HEK293 (cell line): ENCODE results near the gene RASGEF1B.

Experiments
- CTCF ChIA-PET: fragments of 350-600 bp; formaldehyde crosslinking; extraction: SDS; loops from one replicate; lab custom pipeline; 2021; ENCODE audit warnings: antibody characterized with exemption; lab: Yijun Ruan, JAX
- POLR2A ChIA-PET: fragments of 300-600 bp; formaldehyde crosslinking; extraction: SDS; loops from one replicate; lab custom pipeline; 2020; ENCODE audit warnings: antibody characterized with exemption, inconsistent platforms; lab: Yijun Ruan, JAX
- H3K27ac ChIP-seq: fragments of 200-500 bp; sonication (Bioruptor generic); 2 replicates; pipeline ENCODE4 v1.5.1; 2014; ENCODE audit warnings: low read depth, low read length, control low read depth, inconsistent platforms; ENCODE audit errors: extremely low read depth
- H3K36me3 ChIP-seq, 2 experiments: fragments of 200-500 bp in 1 of 2; sonication (Bioruptor generic) in 1 of 2; 1 replicate in 1 of 2; 2 replicates in 1 of 2; pipeline ENCODE4 v1.5.1; 2014 to 2017; ENCODE audit warnings: inconsistent platforms in 2 of 2, low read length in 2 of 2; ENCODE audit not compliant: control insufficient read depth in 2 of 2, insufficient read depth in 1 of 2
- H3K4me1 ChIP-seq: fragments of 200-500 bp; sonication (Bioruptor generic); 2 replicates; pipeline ENCODE4 v1.5.1; 2014; ENCODE audit warnings: mild to moderate bottlenecking, low read length, inconsistent platforms; ENCODE audit not compliant: control insufficient read depth, insufficient read depth
- H3K4me3 ChIP-seq: 2 replicates; pipeline ENCODE4 v1.5.1; 2011; ENCODE audit warnings: low read depth, mild to moderate bottlenecking, control low read depth, low read length, moderate library complexity
- H3K9me3 ChIP-seq: fragments of 200-500 bp; sonication (Bioruptor generic); 2 replicates; pipeline ENCODE4 v1.5.1; 2014; ENCODE audit warnings: low read depth, low read length, inconsistent platforms; ENCODE audit not compliant: control insufficient read depth, insufficient read depth
- BCL11A ChIP-seq: fragments of 450-650 bp; formaldehyde crosslinking; IDR thresholded peaks from 2 replicates; pipeline ENCODE4 v1.5.1; 2016; ENCODE audit warnings: low read depth, missing biosample characterization, missing genetic modification characterization
- HOXD13 ChIP-seq: sonication (generic); formaldehyde crosslinking; IDR thresholded peaks from 2 replicates; pipeline ENCODE4 v1.8.0; 2022; ENCODE audit warnings: missing genetic modification reagents, borderline replicate concordance
- IKZF3 ChIP-seq: fragments of 450-650 bp; IDR thresholded peaks from 2 replicates; pipeline ENCODE4 v1.5.0; 2018; ENCODE audit warnings: missing biosample characterization, mild to moderate bottlenecking, missing genetic modification characterization, moderate library complexity
- OSR2 ChIP-seq: fragments of 450-650 bp; formaldehyde crosslinking; IDR thresholded peaks from 2 replicates; pipeline ENCODE4 v1.5.1; 2016; ENCODE audit warnings: missing biosample characterization, missing genetic modification characterization
- SP2 ChIP-seq: fragments of 450-650 bp; formaldehyde crosslinking; IDR thresholded peaks from 2 replicates; pipeline ENCODE4 v1.5.1; 2016; ENCODE audit warnings: missing biosample characterization, missing genetic modification characterization
- TRIM28 ChIP-seq: IDR thresholded peaks from 2 replicates; pipeline ENCODE4 v1.6.1; 2011; ENCODE audit warnings: low read length, control low read depth, borderline replicate concordance
- YY1 ChIP-seq: fragments of 450-650 bp; formaldehyde crosslinking; IDR thresholded peaks from 2 replicates; pipeline ENCODE4 v1.5.1; 2018; ENCODE audit warnings: missing biosample characterization, missing genetic modification characterization
- ZNF501 ChIP-seq: fragments of 450-650 bp; formaldehyde crosslinking; IDR thresholded peaks from 2 replicates; pipeline ENCODE4 v1.5.1; 2016; ENCODE audit warnings: missing biosample characterization, missing genetic modification characterization
- ZNF529 ChIP-seq: fragments of 450-650 bp; formaldehyde crosslinking; IDR thresholded peaks from 2 replicates; pipeline ENCODE4 v1.5.1; 2017; ENCODE audit warnings: missing genetic modification characterization, missing biosample characterization; ENCODE audit not compliant: insufficient replicate concordance
- ZNF544 ChIP-seq: fragments of 450-650 bp; formaldehyde crosslinking; IDR thresholded peaks from 2 replicates; pipeline ENCODE4 v1.5.0; 2017; ENCODE audit warnings: missing biosample characterization, missing genetic modification characterization
- ZNF555 ChIP-seq: fragments of 450-650 bp; formaldehyde crosslinking; conservative IDR thresholded peaks from 2 replicates; pipeline ENCODE4 v1.5.1; 2017; ENCODE audit warnings: missing biosample characterization, mild to moderate bottlenecking, missing genetic modification characterization, inconsistent platforms
- ZNF561 ChIP-seq: fragments of 450-650 bp; IDR thresholded peaks from 2 replicates; pipeline ENCODE4 v1.5.1; 2018; ENCODE audit warnings: missing biosample characterization, missing genetic modification characterization, borderline replicate concordance
- ZNF629 ChIP-seq: fragments of 450-650 bp; formaldehyde crosslinking; IDR thresholded peaks from 2 replicates; pipeline ENCODE4 v1.5.1; 2017; ENCODE audit warnings: missing biosample characterization, missing genetic modification characterization
- ZNF658 ChIP-seq: fragments of 450-650 bp; formaldehyde crosslinking; IDR thresholded peaks from 2 replicates; pipeline ENCODE4; 2016; ENCODE audit warnings: missing biosample characterization, missing genetic modification characterization
- ZNF664 ChIP-seq: fragments of 450-650 bp; formaldehyde crosslinking; IDR thresholded peaks from 2 replicates; pipeline ENCODE4 v1.5.1; 2016; ENCODE audit warnings: missing biosample characterization, missing genetic modification characterization
- ZNF747 ChIP-seq: fragments of 450-650 bp; formaldehyde crosslinking; IDR thresholded peaks from 2 replicates; pipeline ENCODE4 v1.5.1; 2016; ENCODE audit warnings: missing biosample characterization, missing genetic modification characterization
- ZSCAN16 ChIP-seq: fragments of 450-650 bp; formaldehyde crosslinking; IDR thresholded peaks from 2 replicates; pipeline ENCODE4 v1.5.1; 2016; ENCODE audit warnings: missing biosample characterization, missing genetic modification characterization
- TF ChIP-seq, protein P1 (sequence below): fragments of 450-650 bp; formaldehyde crosslinking; IDR thresholded peaks from 2 replicates; pipeline ENCODE4 v1.5.1; 2017; ENCODE audit warnings: missing biosample characterization, missing genetic modification characterization
- TF ChIP-seq, protein P2 (sequence below): fragments of 450-650 bp; formaldehyde crosslinking; IDR thresholded peaks from 2 replicates; pipeline ENCODE4 v1.5.1; 2017; ENCODE audit warnings: missing biosample characterization, missing genetic modification characterization
- TF ChIP-seq, protein P3 (sequence below): fragments of 450-650 bp; formaldehyde crosslinking; IDR thresholded peaks from 2 replicates; pipeline ENCODE4 v1.5.1; 2016; ENCODE audit warnings: missing biosample characterization, missing genetic modification characterization

RASGEF1B gene

GRCh38 chr4:81455897-81456296 lies 15.8 kb downstream of the RASGEF1B start (continued):
- TF ChIP-seq, protein P1, sequence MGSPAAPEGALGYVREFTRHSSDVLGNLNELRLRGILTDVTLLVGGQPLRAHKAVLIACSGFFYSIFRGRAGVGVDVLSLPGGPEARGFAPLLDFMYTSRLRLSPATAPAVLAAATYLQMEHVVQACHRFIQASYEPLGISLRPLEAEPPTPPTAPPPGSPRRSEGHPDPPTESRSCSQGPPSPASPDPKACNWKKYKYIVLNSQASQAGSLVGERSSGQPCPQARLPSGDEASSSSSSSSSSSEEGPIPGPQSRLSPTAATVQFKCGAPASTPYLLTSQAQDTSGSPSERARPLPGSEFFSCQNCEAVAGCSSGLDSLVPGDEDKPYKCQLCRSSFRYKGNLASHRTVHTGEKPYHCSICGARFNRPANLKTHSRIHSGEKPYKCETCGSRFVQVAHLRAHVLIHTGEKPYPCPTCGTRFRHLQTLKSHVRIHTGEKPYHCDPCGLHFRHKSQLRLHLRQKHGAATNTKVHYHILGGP = no peak
- TF ChIP-seq ZNF555 (tag by site-specific recombination) (no peak), IKZF3 (no peak), HOXD13 (CRISPR knock-in tag) (no peak)

DNA sequence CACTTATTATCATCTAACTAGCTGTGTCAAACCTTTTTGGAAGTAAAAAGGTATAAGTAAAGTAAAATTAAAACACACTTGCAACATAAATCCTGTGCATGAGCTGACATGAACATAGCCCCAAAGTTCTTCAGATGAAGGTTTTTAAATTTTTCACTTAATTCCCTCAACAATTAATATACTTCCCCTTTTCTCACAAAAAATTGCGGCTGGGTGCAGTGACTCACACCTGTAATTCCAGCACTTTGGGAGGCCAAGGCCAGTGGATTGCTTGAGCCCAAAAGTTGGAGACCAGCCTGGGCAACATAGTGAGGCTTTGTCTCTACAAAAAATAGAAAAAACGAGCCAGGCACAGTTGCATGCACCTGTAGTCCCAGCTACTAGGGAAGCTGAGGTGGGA lies 16.8 kb downstream of the RASGEF1B start:
- POLR2A ChIA-PET = no interaction called here

GRCh38 chr4:81454499-81454898 lies 17.2 kb downstream of the RASGEF1B start:
- H3K27ac ChIP-seq = no peak overlapping the region
- no peaks in the 10 kb centered on the region for H3K9me3 ChIP-seq
- H3K36me3 ChIP-seq = peaks cover 8 to 78% of the 10 kb centered on the region in 2 experiments
- ChIA-PET CTCF (interaction anchor here (1.5 kb wide), 1 partner anchor 48 kb away, joined by 3 read pairs; no protein-coding TSS in a partner anchor), POLR2A (no interaction called here)
- H3K4me1 ChIP-seq = no peaks in the 10 kb centered on the region
- TF ChIP-seq OSR2 (tag by site-specific recombination) (no peak), ZNF747 (tag by site-specific recombination) (no peak), ZSCAN16 (no peak), ZNF629 (tag by site-specific recombination) (peak; percentile 55; the same call in 1 of the 2 replicates)
- TF ChIP-seq, protein P2, sequence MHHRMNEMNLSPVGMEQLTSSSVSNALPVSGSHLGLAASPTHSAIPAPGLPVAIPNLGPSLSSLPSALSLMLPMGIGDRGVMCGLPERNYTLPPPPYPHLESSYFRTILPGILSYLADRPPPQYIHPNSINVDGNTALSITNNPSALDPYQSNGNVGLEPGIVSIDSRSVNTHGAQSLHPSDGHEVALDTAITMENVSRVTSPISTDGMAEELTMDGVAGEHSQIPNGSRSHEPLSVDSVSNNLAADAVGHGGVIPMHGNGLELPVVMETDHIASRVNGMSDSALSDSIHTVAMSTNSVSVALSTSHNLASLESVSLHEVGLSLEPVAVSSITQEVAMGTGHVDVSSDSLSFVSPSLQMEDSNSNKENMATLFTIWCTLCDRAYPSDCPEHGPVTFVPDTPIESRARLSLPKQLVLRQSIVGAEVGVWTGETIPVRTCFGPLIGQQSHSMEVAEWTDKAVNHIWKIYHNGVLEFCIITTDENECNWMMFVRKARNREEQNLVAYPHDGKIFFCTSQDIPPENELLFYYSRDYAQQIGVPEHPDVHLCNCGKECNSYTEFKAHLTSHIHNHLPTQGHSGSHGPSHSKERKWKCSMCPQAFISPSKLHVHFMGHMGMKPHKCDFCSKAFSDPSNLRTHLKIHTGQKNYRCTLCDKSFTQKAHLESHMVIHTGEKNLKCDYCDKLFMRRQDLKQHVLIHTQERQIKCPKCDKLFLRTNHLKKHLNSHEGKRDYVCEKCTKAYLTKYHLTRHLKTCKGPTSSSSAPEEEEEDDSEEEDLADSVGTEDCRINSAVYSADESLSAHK (tag by site-specific recombination) = no peak
- H3K4me3 ChIP-seq = no peak overlapping the region

More for the DNA sequence above, 16.8 kb downstream of the RASGEF1B start:
- Histone ChIP-seq H3K9me3 (no peaks in the 10 kb centered on the region), H3K36me3 (peaks cover 8 to 77% of the 10 kb centered on the region in 2 experiments), H3K4me1 (no peaks in the 10 kb centered on the region), H3K27ac (no peak overlapping the region), H3K4me3 (no peak overlapping the region)
- CTCF ChIA-PET = interaction anchor here (1.5 kb wide), 1 partner anchor 48 kb away, joined by 3 read pairs; no protein-coding TSS in a partner anchor
- TF ChIP-seq ZNF664 (no peak), SP2 (tag by site-specific recombination) (no peak), BCL11A (no peak), ZNF501 (tag by site-specific recombination) (no peak), YY1 (tag by site-specific recombination) (no peak), ZNF561 (no peak), ZNF658 (tag by site-specific recombination) (no peak), TRIM28 (no peak)

DNA sequence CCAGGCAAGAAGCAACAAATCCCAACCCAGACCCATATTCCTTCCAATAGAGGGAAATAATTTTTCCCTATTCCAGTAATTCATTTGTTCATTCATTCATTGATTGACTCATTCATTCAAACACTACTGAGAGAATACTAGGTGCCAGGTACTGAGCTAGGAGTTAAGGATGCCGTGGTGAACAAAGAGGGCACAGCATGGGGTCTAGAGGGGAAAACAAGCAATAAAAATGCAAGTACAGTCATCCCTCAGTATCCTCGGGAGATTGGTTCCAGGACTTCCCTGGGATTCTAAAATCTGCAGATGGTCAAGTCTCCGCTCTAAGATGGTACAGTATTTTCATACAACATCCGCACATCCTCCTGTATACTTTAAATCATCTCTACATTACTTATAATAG lies 18.7 kb downstream of the RASGEF1B start:
- H3K4me1 ChIP-seq = no peaks in the 10 kb centered on the region
- ChIA-PET POLR2A (no interaction called here), CTCF (interaction anchor here (0.7 kb wide), 1 partner anchor 18 kb away, joined by 3 read pairs; no protein-coding TSS in a partner anchor)
- H3K36me3 ChIP-seq = peaks cover 8 to 78% of the 10 kb centered on the region in 2 experiments
- H3K4me3 ChIP-seq = no peak overlapping the region
- H3K27ac ChIP-seq = no peak overlapping the region
- TF ChIP-seq, protein P3, sequence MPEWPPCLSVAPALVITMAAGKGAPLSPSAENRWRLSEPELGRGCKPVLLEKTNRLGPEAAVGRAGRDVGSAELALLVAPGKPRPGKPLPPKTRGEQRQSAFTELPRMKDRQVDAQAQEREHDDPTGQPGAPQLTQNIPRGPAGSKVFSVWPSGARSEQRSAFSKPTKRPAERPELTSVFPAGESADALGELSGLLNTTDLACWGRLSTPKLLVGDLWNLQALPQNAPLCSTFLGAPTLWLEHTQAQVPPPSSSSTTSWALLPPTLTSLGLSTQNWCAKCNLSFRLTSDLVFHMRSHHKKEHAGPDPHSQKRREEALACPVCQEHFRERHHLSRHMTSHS (tag by site-specific recombination) = no peak
- TF ChIP-seq OSR2 (tag by site-specific recombination) = no peak
- TF ChIP-seq ZNF544 = no peak
- TF ChIP-seq ZNF529 (tag by site-specific recombination) = no peak
- no peaks in the 10 kb centered on the region for H3K9me3 ChIP-seq
